ENCODE results near the gene POLD2.

Gene POLD2

GRCh38 chr7:44101303-44101965, 21.9 kb downstream of the POLD2 start:
- no peak for DNase-seq

DNA sequence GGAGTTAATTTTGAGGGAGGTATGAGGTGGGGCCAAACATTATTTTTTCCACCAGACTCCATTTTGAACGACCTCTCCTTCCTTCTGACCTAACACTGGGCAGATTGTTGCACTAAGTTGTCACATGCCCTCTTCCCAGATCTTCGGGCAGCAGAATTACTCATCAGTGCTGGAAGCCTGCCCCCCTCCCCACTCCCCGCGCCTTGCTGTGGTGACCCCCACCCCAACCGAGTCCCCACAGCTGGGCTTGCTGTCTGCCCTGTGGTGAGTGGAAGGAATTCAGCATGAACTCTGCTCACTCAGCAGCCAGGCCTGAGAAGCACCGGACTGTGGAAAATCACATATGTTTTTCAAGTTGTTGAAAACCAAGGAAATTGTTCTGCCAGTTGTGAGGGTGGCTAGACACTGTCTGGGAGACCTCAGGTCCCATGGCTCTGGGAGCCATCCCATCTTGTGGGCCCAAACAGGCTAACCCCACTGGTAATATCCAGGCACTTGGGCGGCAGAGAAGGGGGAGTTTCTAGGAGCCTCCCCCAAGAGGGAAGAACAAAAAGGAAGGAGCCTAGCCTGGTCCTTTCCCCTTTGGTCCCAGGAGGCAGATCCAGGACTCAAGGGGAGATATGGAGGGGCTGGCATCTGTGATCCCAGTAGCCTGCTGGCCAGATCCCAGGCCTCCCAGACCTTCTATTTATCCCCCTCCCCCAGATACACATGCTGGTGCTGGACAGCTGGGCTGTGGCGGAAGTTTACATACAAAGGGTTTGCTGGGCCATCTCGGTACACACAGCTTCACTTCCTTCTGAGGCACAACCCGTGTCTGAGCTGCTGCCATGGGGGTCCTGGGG, 22.7 kb downstream of the POLD2 start:
- no peak for DNase-seq

DNA sequence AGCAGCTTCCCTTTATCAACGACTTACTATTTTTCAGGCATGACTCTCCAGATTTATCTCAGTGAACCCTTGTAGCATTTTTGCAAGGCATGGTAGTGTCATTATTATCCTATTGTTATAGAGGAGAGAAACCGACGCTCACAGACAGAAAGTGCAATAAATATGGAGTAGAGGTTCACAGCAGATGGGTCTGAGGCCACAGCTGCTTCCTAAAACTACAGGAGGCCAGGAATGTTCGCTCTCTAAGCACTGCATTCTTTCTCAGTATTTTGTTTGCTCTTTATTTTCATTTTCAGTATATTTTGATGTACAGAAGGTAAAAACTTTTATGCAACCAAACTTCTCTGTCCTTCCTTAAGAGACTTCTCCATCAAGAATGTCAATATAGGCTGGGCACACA, 23.7 kb downstream of the POLD2 start:
- no peak for DNase-seq

- DNase-seq: no peak
Observed at GRCh38 chr7:44098092-44099068, 25.0 kb downstream of the POLD2 start.

DNA sequence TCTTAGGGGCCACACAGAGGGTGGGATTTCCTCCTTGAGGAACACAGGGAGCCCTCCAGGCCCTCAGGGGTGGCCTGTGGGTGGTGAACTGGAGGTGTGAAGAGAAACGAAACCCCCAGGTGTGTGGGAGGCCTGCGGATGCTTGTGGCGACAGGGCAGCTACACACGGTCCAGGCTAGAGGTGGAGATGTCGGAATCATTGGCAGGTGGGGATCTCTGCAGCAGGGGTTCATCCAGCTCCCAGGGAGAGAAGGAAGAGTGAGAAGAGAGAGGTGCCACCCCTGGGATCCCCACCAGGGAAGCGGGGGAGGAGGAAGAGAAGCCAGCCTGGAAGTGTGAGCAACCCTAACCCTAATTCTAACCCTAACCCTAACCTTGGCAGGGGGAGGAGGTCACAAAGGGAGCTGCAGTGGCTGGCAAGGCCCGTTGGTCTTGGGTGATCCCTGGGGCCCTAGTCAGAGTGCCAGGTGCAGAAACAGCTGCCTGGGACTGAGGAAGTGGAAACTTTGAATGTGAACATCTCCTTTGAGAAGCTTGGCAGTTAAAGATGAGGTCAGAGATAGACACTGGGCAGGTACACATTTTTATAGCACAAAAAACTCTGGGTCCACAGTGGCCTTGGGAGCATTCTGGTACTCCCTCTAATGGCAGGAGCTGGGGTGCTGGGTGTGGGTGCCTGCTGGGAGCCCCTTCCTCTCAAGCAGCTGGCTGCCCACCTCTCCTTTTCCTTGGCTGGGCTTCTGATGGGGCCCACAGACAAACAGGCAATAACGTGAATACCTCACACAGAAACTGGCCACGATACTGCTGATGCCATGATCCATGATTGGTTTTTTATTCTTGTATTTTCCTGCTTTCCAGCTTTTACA, 26.1 kb downstream of the POLD2 start:
- no peak for DNase-seq

- DNase-seq: no peak
Observed at GRCh38 chr7:44096326-44096881, 26.9 kb downstream of the POLD2 start.

DNA sequence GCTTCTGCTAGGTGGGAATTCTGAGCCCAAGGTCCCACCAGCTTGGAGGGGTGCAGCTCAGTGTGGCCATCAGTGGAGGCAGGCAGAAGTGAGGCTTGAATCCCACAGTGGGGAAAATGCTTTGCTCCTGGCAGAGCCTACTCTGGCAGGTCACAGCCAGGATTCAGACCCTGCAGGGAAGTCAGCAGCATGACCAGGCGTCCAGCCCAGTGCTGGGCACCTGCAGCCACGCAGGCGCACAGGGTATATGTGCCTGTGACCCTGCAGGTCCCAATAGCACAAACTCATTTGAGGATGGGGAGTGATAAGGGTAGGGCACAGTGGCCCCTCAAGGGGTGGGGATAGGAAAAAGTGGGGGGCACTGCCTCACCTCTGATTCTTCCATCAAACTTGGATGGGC, 27.6 kb downstream of the POLD2 start:
- no peak for DNase-seq

GRCh38 chr7:44094883-44095592, 28.3 kb downstream of the POLD2 start:
- DNase-seq: no peak

- DNase-seq: no peak
Observed at GRCh38 chr7:44094365-44094764, 29.0 kb downstream of the POLD2 start.

- no peak for DNase-seq
Observed at GRCh38 chr7:44093102-44093641, 30.2 kb downstream of the POLD2 start.

DNA sequence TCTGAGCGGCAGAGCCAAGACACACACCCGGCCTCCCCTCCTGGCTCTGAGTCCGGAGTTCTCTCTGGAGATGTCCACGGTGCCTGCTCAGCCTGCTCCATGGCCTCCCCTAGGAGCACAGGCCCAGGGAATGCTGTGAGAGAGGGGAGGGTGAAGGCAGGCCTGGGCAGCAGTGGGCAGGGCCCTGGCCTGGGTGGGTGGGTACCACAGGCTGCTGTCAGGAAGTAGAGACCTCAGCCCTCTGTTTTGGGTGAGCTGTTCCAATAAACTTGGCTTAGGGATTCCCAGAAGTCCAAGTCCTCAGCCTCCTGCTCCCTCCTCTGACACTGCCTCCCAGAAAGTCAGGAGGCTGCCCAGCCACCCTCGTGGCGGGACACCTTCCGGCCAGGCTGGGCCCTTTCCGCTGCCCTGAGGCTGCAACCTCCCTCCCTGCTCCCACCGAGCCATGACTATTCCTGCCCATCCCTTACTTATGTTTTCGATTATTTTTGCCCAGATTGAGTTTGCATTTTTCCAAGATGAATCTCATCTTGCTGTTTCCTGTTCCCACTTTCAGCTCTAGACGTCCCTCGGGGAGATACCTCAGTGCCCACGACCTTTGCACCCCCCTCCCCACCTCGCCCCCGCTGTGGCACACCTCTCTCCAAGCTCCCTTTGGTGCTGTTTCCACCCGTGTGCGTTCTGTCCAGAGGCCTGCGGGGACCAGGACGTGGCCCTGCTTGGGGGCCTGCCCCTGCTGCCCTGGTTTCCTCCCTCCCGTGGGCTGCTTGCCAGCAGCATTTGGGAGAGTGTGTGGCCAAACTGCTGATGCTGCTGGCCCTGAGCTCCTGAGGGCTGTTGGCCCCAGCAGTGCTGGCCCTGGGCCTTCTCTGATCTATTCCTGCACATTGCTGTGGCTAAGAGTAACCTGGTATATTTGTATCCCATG, 35.2 kb downstream of the POLD2 start:
- no peak for DNase-seq

DNA sequence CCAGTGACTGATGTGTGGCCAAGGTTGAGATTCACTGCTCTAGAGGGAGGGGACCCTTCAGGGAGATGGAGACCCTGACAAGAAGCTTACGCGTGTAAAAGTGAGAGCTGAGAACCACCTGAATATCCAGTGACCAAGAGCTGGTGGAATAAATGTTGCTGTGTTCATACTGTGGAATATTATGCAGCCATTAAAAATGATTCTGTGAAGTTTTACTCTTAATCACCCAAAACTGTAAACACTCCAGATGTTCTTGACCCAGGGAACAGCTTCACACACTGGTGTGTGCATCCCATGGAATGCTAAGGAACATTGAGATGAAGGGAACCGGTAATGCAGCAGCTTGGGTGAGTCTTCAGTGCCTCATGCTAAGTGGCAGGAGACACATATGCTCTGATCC, 36.7 kb downstream of the POLD2 start:
- DNase-seq: no peak

DNA sequence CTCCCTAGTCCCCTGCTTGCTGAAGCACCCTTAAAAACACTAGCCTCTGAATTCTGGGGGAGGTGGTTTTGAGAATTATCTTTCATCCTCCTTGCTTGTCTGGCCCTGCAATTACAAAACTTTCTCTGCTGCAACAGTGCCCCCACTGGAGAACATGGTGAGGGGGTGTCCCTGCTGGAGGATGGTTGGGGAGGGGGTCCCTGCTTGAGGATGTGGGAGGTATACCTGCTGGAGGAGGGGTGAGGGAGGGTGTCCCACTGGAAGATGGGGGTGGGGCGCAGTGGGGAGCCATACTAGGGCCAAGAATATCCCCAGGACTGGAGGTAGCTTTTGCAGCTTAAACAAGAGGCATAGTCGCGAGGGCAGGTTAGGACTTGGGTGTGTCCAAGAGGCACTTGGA, 37.8 kb downstream of the POLD2 start:
- DNase-seq: no peak

- DNase-seq: no peak
Observed at GRCh38 chr7:44084701-44085100, 38.6 kb downstream of the POLD2 start.

DNA sequence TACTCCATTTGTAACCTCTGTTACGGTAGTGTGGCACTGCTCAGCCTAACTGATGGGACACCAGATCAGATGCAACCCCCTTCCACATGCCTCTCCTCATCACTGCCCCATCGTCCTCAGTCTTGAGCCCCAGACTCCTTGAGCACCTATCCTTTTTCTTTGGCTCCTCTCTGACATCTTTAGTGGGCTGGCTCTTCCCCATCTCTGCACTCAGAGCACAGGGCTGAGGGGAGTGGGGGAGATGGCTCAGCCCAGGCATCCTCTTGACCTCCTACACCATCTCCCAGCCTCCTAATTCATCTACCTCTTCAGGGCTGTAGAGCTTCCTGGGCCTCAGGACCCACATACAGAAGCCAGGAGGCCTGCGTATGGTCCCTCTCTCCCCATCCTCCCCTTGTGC, 39.6 kb downstream of the POLD2 start:
- DNase-seq: no peak

DNA sequence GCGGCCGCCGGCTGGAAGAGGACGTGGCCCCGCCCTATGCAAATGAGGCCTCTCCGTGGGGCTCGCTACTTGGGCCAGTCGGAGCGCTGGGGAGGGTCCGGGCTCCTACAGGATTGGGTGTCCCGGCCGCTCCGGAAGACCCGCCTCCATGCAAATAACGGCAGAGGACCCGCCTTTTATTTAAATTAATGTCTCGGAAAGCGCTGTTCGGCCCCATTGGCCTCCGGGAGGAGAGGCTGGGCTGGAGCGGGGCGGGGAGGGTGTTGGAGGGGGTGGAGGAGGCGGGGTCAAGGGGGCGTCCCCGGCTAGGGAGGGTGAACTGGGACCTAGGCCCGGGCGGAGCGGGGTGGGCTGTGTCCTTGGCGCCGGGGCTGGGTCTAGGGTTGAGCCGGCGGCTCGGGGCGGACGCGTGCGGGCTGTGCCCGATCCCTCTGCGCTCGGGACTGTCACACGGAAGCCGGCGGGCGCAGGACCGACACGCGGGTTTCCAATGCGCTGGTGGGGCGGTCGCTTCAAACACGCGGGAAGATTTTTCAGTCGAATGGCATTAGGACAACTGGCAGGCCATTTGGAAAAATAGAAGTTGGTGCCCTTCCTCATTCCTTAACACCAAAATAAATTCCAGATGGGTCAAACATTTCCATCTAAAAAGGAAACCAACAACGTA, 40.7 kb downstream of the POLD2 start:
- peak; percentile 95 for DNase-seq

GRCh38 chr7:44081266-44081748, 42.0 kb downstream of the POLD2 start:
- peak; percentile 66 for DNase-seq

DNA sequence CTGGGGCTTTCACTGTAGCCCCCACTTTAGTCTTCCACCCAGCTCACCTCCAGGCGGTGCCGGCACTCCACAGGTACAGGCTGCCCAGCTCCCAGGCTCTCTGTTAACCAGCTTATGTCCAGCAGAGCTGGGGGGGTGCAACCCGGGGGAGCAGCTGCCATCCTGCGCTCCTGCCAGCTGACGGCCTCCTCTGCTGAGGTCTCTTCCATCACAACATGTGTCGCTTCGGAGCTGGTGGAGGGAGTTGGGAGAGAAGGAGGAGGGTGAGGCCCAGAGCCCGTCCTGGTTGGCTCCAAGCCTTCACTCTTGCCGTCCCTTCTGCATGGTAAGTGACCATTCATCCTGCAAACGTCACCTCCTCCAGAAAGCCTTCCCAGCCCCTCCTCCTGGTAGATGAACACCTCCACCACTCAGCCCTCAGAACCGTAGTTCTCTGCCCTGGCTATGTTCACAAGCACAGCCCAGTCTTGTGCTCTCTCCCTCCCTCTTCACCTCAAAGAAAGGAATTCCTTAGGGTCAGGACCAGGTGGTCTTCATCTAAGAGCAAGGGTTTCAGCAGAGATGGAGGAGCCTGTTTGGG, 42.6 kb downstream of the POLD2 start:
- no peak for DNase-seq

DNA sequence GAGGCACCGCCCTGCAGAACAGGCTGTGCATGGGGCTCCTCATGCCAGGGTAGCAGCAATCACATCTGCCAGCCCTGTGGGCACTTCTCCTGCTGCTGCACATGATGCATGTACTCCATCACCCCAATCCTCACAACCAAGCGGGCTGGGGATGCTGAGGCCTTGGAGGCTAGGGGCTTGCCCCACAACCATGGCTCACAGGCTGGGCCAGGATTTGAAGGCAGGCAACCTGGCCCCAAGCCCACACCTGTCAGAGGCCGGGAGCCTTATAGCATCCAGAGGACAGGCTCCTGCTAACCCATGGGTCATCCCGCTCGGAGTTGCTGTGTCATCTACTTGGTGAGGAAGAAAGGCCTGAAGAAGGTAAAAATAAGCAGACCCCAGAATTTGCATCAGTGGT, 43.2 kb downstream of the POLD2 start:
- DNase-seq: no peak
